ENCODE data around the gene FMNL1.

Gene FMNL1

DNA sequence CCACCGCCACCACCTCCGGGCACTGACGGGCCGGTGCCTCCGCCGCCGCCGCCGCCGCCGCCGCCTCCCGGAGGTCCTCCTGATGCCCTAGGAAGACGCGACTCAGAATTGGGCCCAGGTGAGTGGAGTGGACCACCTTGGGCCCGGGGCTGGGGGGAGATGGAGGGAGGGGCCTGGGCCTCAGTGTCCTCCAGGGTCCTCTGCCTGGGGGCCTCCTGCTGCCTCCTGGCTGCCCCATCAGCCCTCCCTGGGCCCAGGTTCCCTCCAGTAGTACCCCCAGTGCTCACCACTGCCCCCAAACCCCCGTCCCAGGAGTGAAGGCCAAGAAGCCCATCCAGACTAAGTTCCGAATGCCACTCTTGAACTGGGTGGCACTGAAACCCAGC lies 20.3 kb downstream of the FMNL1 start:
- TF ChIP-seq, protein P1, sequence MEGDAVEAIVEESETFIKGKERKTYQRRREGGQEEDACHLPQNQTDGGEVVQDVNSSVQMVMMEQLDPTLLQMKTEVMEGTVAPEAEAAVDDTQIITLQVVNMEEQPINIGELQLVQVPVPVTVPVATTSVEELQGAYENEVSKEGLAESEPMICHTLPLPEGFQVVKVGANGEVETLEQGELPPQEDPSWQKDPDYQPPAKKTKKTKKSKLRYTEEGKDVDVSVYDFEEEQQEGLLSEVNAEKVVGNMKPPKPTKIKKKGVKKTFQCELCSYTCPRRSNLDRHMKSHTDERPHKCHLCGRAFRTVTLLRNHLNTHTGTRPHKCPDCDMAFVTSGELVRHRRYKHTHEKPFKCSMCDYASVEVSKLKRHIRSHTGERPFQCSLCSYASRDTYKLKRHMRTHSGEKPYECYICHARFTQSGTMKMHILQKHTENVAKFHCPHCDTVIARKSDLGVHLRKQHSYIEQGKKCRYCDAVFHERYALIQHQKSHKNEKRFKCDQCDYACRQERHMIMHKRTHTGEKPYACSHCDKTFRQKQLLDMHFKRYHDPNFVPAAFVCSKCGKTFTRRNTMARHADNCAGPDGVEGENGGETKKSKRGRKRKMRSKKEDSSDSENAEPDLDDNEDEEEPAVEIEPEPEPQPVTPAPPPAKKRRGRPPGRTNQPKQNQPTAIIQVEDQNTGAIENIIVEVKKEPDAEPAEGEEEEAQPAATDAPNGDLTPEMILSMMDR (IDR thresholded peaks at IDR 0.05; ENCODE audit: extremely low read depth, insufficient read depth, missing control alignments) = no peak
- in situ Hi-C loops (cut with MboI; ENCODE audit: low pct_unique_long_range_greater_than_20kb, low sequenced_read_pairs, unreplicated experiment) = no loop called here
- DNase-seq (ENCODE audit: low spot score) = no peak

DNA sequence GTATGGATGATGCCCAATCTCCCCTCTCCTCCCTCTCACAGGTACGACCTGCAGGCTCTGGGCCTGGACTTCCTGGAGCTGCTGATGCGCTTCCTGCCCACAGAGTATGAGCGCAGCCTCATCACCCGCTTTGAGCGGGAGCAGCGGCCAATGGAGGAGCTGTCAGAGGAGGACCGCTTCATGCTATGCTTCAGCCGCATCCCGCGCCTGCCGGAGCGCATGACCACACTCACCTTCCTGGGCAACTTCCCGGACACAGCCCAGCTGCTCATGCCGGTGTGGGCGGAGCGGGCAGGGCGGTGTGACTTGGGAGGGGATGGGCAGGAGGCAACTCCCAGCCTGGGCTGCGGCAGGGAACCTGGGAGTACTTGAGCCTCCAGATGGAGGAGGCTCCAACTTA lies 22.1 kb downstream of the FMNL1 start:
- TF ChIP-seq, protein P1 (IDR thresholded peaks at IDR 0.05; ENCODE audit: extremely low read depth, insufficient read depth, missing control alignments) = no peak
- in situ Hi-C loops (cut with MboI; ENCODE audit: low pct_unique_long_range_greater_than_20kb, low sequenced_read_pairs, unreplicated experiment) = no loop called here
- DNase-seq (ENCODE audit: low spot score) = no peak

DNA sequence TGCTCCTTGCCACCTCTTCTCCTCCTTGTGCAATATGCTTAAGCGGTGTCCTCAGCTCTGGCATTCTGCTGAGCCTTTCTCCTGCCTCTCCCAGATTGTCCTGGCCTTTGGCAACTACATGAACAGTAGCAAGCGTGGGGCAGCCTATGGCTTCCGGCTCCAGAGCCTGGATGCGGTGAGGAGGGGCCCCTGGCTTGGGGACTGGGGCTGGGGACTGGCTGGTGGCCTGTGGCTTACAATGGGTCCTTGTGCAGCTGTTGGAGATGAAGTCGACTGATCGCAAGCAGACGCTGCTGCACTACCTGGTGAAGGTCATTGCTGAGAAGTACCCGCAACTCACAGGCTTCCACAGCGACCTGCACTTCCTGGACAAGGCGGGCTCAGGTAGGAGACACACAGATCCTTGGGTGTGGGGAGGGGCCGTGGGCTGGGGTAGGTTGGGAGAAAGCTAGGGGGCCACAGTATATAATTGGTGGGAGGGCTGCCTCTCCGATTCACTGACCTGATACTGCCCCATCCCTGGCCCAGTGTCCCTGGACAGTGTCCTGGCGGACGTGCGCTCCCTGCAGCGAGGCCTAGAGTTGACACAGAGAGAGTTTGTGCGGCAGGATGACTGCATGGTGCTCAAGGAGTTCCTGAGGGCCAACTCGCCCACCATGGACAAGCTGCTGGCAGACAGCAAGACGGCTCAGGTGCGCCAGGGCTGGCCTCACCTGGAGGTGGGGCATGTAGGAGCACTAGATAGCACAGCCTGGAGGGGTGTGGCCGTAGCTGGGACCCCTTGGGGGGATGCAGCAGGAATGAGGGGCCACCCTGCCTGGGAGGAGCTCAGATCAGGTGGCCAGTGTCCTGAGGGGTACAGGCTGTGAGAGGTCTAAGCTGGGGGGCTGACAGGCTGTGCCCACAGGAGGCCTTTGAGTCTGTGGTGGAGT lies 23.3 kb downstream of the FMNL1 start:
- TF ChIP-seq, protein P1 (IDR thresholded peaks at IDR 0.05; ENCODE audit: extremely low read depth, insufficient read depth, missing control alignments) = no peak
- in situ Hi-C loops (cut with MboI; ENCODE audit: low pct_unique_long_range_greater_than_20kb, low sequenced_read_pairs, unreplicated experiment) = no loop called here

DNA sequence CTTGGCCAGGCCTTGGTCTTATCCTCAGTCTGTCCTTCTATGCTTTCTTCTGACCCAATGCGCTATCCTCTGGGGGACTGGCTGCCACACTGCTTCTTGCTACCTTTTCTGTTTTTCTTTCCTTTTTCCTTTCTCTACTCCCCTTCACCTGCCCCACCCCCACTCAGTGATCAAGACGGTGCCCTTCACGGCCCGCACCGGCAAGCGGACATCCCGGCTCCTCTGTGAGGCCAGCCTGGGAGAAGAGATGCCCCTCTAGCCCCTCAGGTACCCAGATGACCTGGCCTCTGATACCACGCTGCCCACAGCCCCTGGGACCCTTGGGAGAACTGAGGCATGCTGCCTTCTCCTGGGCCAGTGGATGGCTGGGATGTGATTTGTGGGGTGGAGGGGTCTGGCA lies 24.7 kb downstream of the FMNL1 start:
- in situ Hi-C loops (cut with MboI; ENCODE audit: low pct_unique_long_range_greater_than_20kb, low sequenced_read_pairs, unreplicated experiment) = no loop called here
- DNase-seq (ENCODE audit: low spot score) = no peak
- TF ChIP-seq, protein P1 (IDR thresholded peaks at IDR 0.05; ENCODE audit: extremely low read depth, insufficient read depth, missing control alignments) = no peak

More for the DNA sequence above, 23.3 kb downstream of the FMNL1 start:
- DNase-seq (ENCODE audit: low spot score) = no peak

DNA sequence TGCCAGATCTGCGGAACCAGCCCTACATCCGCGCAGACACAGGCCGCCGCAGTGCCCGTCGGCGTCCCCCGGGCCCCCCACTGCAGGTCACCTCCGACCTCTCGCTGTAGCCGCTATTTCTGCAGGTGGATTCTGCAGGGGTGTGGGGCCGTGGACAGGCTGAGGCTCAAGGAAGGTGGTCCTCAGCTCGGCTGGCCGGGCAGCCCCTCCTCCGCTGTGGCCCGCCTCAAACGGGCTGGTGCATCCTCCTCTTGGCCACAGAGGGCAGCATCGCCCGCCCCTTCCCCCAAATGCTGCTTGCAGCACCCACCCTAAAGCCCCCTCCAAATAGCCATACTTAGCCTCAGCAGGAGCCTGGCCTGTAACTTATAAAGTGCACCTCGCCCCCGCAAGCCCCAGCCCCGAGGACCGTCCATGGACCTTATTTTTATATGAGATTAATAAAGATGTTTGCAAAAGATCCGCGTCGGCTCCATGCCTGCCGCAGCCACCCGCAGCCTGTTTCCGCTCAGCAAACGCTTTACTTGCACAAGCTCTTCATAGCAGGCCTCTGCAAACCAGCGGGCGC lies 25.3 kb downstream of the FMNL1 start:
- in situ Hi-C loops (cut with MboI; ENCODE audit: low pct_unique_long_range_greater_than_20kb, low sequenced_read_pairs, unreplicated experiment) = no loop called here
- DNase-seq (ENCODE audit: low spot score) = peak; percentile 74

DNA sequence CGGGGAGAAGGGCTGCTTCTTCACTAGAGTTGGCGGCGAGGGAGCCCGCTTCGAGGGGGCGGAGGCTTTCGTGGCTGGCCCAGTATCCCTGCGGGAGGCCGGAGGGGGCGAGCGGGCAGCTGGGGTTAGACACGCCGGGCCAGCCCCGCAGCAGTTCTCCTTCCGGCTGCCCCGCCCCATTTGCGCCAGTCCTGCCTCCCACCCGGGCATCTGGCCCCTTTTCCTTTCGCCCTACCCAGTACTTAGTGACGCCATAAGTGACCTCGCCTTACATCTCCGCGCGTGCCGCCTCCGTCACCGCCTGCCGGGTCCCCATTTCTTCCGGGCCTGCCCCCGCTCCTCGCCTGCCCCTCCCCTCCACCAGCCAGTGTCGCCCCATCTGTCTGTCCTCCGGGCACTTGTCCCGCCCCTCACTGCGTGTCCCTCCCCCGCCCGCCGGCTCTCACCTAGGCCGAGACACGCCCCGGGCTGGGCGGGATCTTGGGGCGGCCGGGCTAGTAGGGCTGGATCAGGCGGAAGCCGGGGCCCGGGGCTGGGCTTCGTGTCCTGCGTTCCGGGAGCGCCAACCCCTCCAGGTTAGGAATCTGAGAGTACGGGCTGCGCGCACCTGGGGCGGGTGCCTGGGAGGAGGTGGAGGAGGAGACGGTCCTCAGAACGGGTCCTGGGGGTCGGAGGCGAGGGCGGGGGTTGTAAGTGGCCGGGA lies 25.9 kb downstream of the FMNL1 start:
- in situ Hi-C loops (cut with MboI; ENCODE audit: low pct_unique_long_range_greater_than_20kb, low sequenced_read_pairs, unreplicated experiment) = no loop called here
- TF ChIP-seq, protein P1 (IDR thresholded peaks at IDR 0.05; ENCODE audit: extremely low read depth, insufficient read depth, missing control alignments) = no peak
- DNase-seq (ENCODE audit: low spot score) = peak; percentile 100

More for the DNA sequence above, 25.3 kb downstream of the FMNL1 start:
- TF ChIP-seq, protein P1 (IDR thresholded peaks at IDR 0.05; ENCODE audit: extremely low read depth, insufficient read depth, missing control alignments) = peak; percentile 35

Measured in GM13977 (cell line).